IMR-90 (cell line): ENCODE measurements around the gene SRGAP3. TPM values are rescaled to one million over a fixed set of nuclear protein-coding genes. Genes with fewer than 3 reads are reported as not detected.

Experiments used
- ATAC-seq: fragments of 200-7000 bp; cut with Tn5 transposase; 2 replicates; pipeline ENCODE4 v1.9.1; 2020; ENCODE audit warnings: low read depth, mild to moderate bottlenecking, moderate library complexity
- BruUV-seq: library from RNA; stranded (reverse); fragments of 400-500 nt; replicated peaks from 2 replicates; lab custom pipeline; 2021; lab: Mats Ljungman, UMichigan
- CTCF ChIA-PET: fragments of 300-600 bp; formaldehyde crosslinking; extraction: SDS; loops from one replicate; lab custom pipeline; 2021; ENCODE audit warnings: antibody characterized with exemption; lab: Yijun Ruan, JAX
- POLR2A ChIA-PET: fragments of 300-600 bp; sonication (Branson Sonifier 250); formaldehyde crosslinking; loops from one replicate; lab custom pipeline; 2022; ENCODE audit warnings: antibody characterized with exemption; ENCODE audit not compliant: unreplicated experiment; lab: Charles Lee
- DNase-seq: peaks from one replicate; pipeline ENCODE4 v3.0.0; 2013
- H2AFZ ChIP-seq: replicated peaks from 2 replicates; pipeline ENCODE3; 2013; ENCODE audit warnings: low read length, mild to moderate bottlenecking; ENCODE audit not compliant: poor library complexity
- H2AK5ac ChIP-seq: 2 replicates; pipeline ENCODE4 v1.6.1; 2013; ENCODE audit warnings: low read depth, low read length, inconsistent platforms
- H2AK9ac ChIP-seq: replicated peaks from 2 replicates; pipeline ENCODE3; 2013; ENCODE audit warnings: mild to moderate bottlenecking, low read depth, low read length, moderate library complexity; ENCODE audit not compliant: poor library complexity
- H2BK120ac ChIP-seq: 2 replicates; pipeline ENCODE4 v1.6.1; 2013; ENCODE audit warnings: low read depth, low read length, inconsistent platforms
- H2BK15ac ChIP-seq: 3 replicates; pipeline ENCODE4 v1.6.1; 2013; ENCODE audit warnings: low read depth, low read length, inconsistent platforms
- H2BK20ac ChIP-seq: 2 replicates; pipeline ENCODE4 v1.6.1; 2013; ENCODE audit warnings: low read depth, mild to moderate bottlenecking, inconsistent platforms, low read length, moderate library complexity
- H2BK5ac ChIP-seq: 2 replicates; pipeline ENCODE4 v1.6.1; 2013; ENCODE audit warnings: mild to moderate bottlenecking, low read depth, low read length, inconsistent platforms; ENCODE audit not compliant: poor library complexity, severe bottlenecking
- H3K14ac ChIP-seq: replicated peaks from 2 replicates; pipeline ENCODE4 v1.6.1; 2013; ENCODE audit warnings: low read depth, low read length, inconsistent platforms
- H3K18ac ChIP-seq: 2 replicates; pipeline ENCODE4 v1.6.1; 2013; ENCODE audit warnings: low read depth, low read length, control low read depth
- H3K23ac ChIP-seq: 2 replicates; pipeline ENCODE4 v1.6.1; 2013; ENCODE audit warnings: low read depth, low read length, inconsistent platforms
- H3K27ac ChIP-seq: 2 replicates; pipeline ENCODE4 v1.5.1; 2013; ENCODE audit warnings: mild to moderate bottlenecking, control low read depth, low read length; ENCODE audit not compliant: insufficient read depth
- H3K27me3 ChIP-seq: 2 replicates; pipeline ENCODE4 v1.6.1; 2013; ENCODE audit warnings: low read length; ENCODE audit not compliant: control insufficient read depth, insufficient read depth
- H3K36me3 ChIP-seq: 2 replicates; pipeline ENCODE4 v1.6.1; 2013; ENCODE audit warnings: low read length, mixed read lengths; ENCODE audit not compliant: control insufficient read depth, insufficient read depth
- H3K4ac ChIP-seq: 2 replicates; pipeline ENCODE4 v1.6.1; 2013; ENCODE audit warnings: low read depth, low read length, inconsistent platforms
- H3K4me1 ChIP-seq: 2 replicates; pipeline ENCODE4 v1.6.1; 2013; ENCODE audit warnings: low read length, mixed read lengths; ENCODE audit not compliant: control insufficient read depth, insufficient read depth
- H3K4me2 ChIP-seq: 2 replicates; pipeline ENCODE4 v1.6.1; 2013; ENCODE audit warnings: low read depth, mild to moderate bottlenecking, control low read depth, low read length, moderate library complexity
- H3K4me3 ChIP-seq: 2 replicates; pipeline ENCODE4 v1.5.1; 2013; ENCODE audit warnings: low read depth, mild to moderate bottlenecking, control low read depth, low read length, moderate library complexity; ENCODE audit not compliant: insufficient read depth
- H3K56ac ChIP-seq: 2 replicates; pipeline ENCODE4 v1.6.1; 2013; ENCODE audit warnings: low read length, inconsistent platforms; ENCODE audit not compliant: insufficient read depth; ENCODE audit errors: extremely low read depth
- H3K79me1 ChIP-seq, 2 experiments: 2 replicates each; pipeline ENCODE4 v1.6.1; 2013; ENCODE audit warnings: low read length in 2 of 2, inconsistent platforms in 1 of 2, low read depth in 1 of 2
- H3K9ac ChIP-seq: 2 replicates; pipeline ENCODE4 v1.6.1; 2013; ENCODE audit warnings: low read depth, low read length, control low read depth
- H3K9me1 ChIP-seq: 2 replicates; pipeline ENCODE4 v1.6.1; 2013; ENCODE audit warnings: low read length, inconsistent platforms; ENCODE audit not compliant: insufficient read depth
- H3K9me3 ChIP-seq: 2 replicates; pipeline ENCODE4 v1.6.1; 2013; ENCODE audit warnings: low read length; ENCODE audit not compliant: control insufficient read depth, insufficient read depth
- H4K20me1 ChIP-seq: 2 replicates; pipeline ENCODE4 v1.6.1; 2013; ENCODE audit warnings: low read length, inconsistent platforms; ENCODE audit not compliant: insufficient read depth
- H4K5ac ChIP-seq: 2 replicates; pipeline ENCODE4 v1.6.1; 2013; ENCODE audit warnings: mild to moderate bottlenecking, low read depth, low read length, control low read depth
- H4K8ac ChIP-seq, 2 experiments: 2 replicates each; pipeline ENCODE4 v1.6.1; 2013; ENCODE audit warnings: low read depth in 2 of 2, low read length in 2 of 2, control low read depth in 1 of 2, inconsistent platforms in 1 of 2
- H4K91ac ChIP-seq: 2 replicates; pipeline ENCODE4 v1.6.1; 2013; ENCODE audit warnings: low read depth, low read length, inconsistent platforms; ENCODE audit not compliant: insufficient read depth
- BHLHE40 ChIP-seq: fragments of 150-350 bp; IDR thresholded peaks from 2 replicates; pipeline ENCODE4 v1.6.1; 2016; ENCODE audit warnings: mild to moderate bottlenecking, low read depth, low read length
- CEBPB ChIP-seq: IDR thresholded peaks from 2 replicates; pipeline ENCODE4 v1.6.1; 2012; ENCODE audit warnings: low read depth, low read length, improper control_type of control experiment
- CHD1 ChIP-seq: IDR thresholded peaks from 2 replicates; pipeline ENCODE4 v1.6.1; 2012; ENCODE audit warnings: low read depth, low read length, improper control_type of control experiment
- FOS ChIP-seq: fragments of 150-350 bp; IDR thresholded peaks from 2 replicates; pipeline ENCODE4 v1.6.1; 2016; ENCODE audit warnings: low read depth, low read length
- MAFK ChIP-seq: IDR thresholded peaks from 2 replicates; pipeline ENCODE4 v1.6.1; 2012; ENCODE audit warnings: low read depth, low read length, improper control_type of control experiment
- MAZ ChIP-seq: IDR thresholded peaks from 2 replicates; pipeline ENCODE4 v1.6.1; 2012; ENCODE audit warnings: low read depth, mild to moderate bottlenecking, low read length, improper control_type of control experiment, moderate library complexity, borderline replicate concordance
- MXI1 ChIP-seq: IDR thresholded peaks from 2 replicates; pipeline ENCODE4 v1.6.1; 2012; ENCODE audit warnings: low read depth, mild to moderate bottlenecking, low read length, moderate library complexity, borderline replicate concordance
- NFE2L2 ChIP-seq: fragments of 150-350 bp; IDR thresholded peaks from 2 replicates; pipeline ENCODE4 v1.6.1; 2016; ENCODE audit warnings: low read depth, mild to moderate bottlenecking, low read length
- POLR2A ChIP-seq: IDR thresholded peaks from 2 replicates; pipeline ENCODE4 v1.6.1; 2012; ENCODE audit warnings: mild to moderate bottlenecking, low read depth, low read length
- RAD21 ChIP-seq: IDR thresholded peaks from 2 replicates; pipeline ENCODE4 v1.6.1; 2012; ENCODE audit warnings: low read length, improper control_type of control experiment
- RFX5 ChIP-seq: IDR thresholded peaks from 2 replicates; pipeline ENCODE4 v1.8.0; 2012; ENCODE audit warnings: low read depth, mild to moderate bottlenecking, low read length, moderate library complexity
- WGBS, 2 experiments: methylation state at CpG; one replicate each; pipeline versions ENCODE4 v1.1.5 to v1.1.7; 2013; ENCODE audit warnings: missing lambda C conversion rate in 2 of 2; ENCODE audit not compliant: insufficient read length in 1 of 2; ENCODE audit errors: extremely low coverage in 2 of 2; 5-methylcytosine and 5-hydroxymethylcytosine counted together
- dilution Hi-C: fragments of 300-500 bp; cut with HindIII; formaldehyde crosslinking; loops from one replicate; pipeline ENCODE4 v1.14.3; 2018; ENCODE audit warnings: low sequenced_read_pairs; ENCODE audit not compliant: unreplicated experiment
- in situ Hi-C: fragments of 300-500 bp; cut with MboI; formaldehyde crosslinking; loops from 3 replicates; pipeline ENCODE4 v1.14.3; 2019; ENCODE audit warnings: low sequenced_read_pairs, inconsistent platforms, mixed read lengths
- intact Hi-C: fragments of 100-400 bp; cut with micrococcal nuclease; formaldehyde crosslinking; loops from 2 replicates; pipeline ENCODE4 v1.10.0; 2022
- polyA plus RNA-seq, 3 experiments: library from polyadenylated mRNA; depleted of rRNA; stranded (reverse); fragments of >200 nt; gene quantifications; 2 replicates each; pipeline ENCODE4 v1.2.3, GENCODE V29; 2012; ENCODE audit warnings: low replicate concordance in 1 of 3
- total RNA-seq: library from RNA; depleted of rRNA; stranded (reverse); fragments of >200 nt; gene quantifications from 2 replicates; pipeline ENCODE4 v1.2.3, GENCODE V29; 2012
- TF ChIP-seq, protein P1 (sequence below): fragments of 150-350 bp; IDR thresholded peaks from 2 replicates; pipeline ENCODE4 v1.6.1; 2016; ENCODE audit warnings: low read depth, mild to moderate bottlenecking, low read length, moderate library complexity, borderline replicate concordance
- TF ChIP-seq, protein P2 (sequence below): conservative IDR thresholded peaks from 2 replicates; pipeline ENCODE4 v1.5.1; 2012; ENCODE audit warnings: mild to moderate bottlenecking, low read depth, low read length, improper control_type of control experiment
- TF ChIP-seq, protein P3 (sequence below): fragments of 150-350 bp; IDR thresholded peaks from 2 replicates; pipeline ENCODE4 v1.6.1; 2017; ENCODE audit warnings: mild to moderate bottlenecking, antibody characterized with exemption, low read length, low read depth

SRGAP3 gene
- total and polyA plus RNA-seq, 2 of the 4 experiments (the other 2 are of a cell fraction), result 0.68 to 1.4 TPM

DNA sequence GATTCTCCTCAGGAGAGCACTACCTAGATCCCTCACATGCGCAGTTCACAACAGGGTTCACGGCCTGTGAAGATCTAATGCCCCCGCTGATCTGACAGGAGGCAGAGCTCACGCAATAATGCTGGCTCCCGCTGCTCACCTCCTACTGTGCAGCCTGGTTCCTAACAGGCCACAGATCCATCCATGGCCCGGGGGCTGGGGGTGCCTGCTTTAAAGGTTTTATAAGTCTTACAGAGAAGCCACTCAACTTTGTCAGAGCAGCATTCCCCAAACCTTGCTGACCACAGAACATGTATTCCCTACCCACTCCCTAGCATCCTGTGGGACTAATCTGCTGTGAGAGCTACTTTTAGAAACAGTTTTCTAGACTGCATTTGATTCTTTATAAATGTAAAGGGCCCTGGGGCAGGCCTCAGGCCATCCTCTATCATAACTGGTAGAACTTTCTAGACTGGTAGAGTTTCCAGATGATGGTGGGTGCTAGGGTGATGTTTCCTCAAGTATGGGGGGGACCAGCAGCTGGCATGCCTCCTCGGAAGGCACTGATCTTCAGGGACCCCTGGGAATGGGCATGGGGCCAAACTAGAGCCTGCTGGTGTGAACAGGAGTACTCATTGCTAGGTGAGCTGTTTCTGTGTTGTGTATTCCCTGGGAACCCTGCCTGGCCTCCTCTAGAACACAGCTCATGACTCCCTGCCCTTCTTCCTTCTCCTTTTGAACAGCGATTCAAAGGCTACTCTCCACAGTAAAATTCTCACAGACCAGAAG is 260.5 kb downstream of the SRGAP3 start (continued):
- TF ChIP-seq CEBPB, result no peak

GRCh38 chr3:8988384-8988655 is 261.1 kb downstream of the SRGAP3 start:
- Histone ChIP-seq H2BK20ac (no peak overlapping the region), H3K9me1 (no peaks in the 10 kb centered on the region), H3K4me2 (no peak overlapping the region), H4K8ac (no peak overlapping the region), H3K23ac (no peak overlapping the region), H2AFZ (peak overlapping the region; percentile 53), H2AK9ac (no peak overlapping the region), H3K36me3 (no peaks in the 10 kb centered on the region), H4K20me1 (no peaks in the 10 kb centered on the region), H3K27me3 (peaks cover 4% of the 10 kb centered on the region), H3K14ac (no peak overlapping the region), H3K9me3 (no peaks in the 10 kb centered on the region), H2AK5ac (no peak overlapping the region), H2BK120ac (no peak overlapping the region), H3K56ac (no peak overlapping the region), H3K4me1 (no peaks in the 10 kb centered on the region), H3K4ac (no peak overlapping the region), H4K5ac (no peak overlapping the region), H2BK15ac (no peak overlapping the region), H3K9ac (no peak overlapping the region), H3K79me1 (no peaks in the 10 kb centered on the region), H3K27ac (no peak overlapping the region), H3K4me3 (no peak overlapping the region), H4K91ac (no peak overlapping the region), H2BK5ac (no peak overlapping the region), H3K18ac (no peak overlapping the region)
- dilution Hi-C loops, result no loop called here
- CTCF ChIA-PET, result interaction anchor here (0.9 to 2.8 kb wide), 10 partner anchors 9 to 314 kb away, joined by 3 to 8 read pairs (median 4); partner anchors contain the start of gene OXTR
- DNase-seq (no peak), ATAC-seq (no peak)
- TF ChIP-seq FOS (no peak), RAD21 (no peak), RFX5 (no peak), CHD1 (no peak), MAFK (no peak), POLR2A (no peak), BHLHE40 (no peak), NFE2L2 (no peak), MXI1 (no peak), MAZ (no peak), CEBPB (no peak)
- TF ChIP-seq, protein P1, sequence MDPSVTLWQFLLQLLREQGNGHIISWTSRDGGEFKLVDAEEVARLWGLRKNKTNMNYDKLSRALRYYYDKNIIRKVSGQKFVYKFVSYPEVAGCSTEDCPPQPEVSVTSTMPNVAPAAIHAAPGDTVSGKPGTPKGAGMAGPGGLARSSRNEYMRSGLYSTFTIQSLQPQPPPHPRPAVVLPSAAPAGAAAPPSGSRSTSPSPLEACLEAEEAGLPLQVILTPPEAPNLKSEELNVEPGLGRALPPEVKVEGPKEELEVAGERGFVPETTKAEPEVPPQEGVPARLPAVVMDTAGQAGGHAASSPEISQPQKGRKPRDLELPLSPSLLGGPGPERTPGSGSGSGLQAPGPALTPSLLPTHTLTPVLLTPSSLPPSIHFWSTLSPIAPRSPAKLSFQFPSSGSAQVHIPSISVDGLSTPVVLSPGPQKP, result no peak
- TF ChIP-seq, protein P2, sequence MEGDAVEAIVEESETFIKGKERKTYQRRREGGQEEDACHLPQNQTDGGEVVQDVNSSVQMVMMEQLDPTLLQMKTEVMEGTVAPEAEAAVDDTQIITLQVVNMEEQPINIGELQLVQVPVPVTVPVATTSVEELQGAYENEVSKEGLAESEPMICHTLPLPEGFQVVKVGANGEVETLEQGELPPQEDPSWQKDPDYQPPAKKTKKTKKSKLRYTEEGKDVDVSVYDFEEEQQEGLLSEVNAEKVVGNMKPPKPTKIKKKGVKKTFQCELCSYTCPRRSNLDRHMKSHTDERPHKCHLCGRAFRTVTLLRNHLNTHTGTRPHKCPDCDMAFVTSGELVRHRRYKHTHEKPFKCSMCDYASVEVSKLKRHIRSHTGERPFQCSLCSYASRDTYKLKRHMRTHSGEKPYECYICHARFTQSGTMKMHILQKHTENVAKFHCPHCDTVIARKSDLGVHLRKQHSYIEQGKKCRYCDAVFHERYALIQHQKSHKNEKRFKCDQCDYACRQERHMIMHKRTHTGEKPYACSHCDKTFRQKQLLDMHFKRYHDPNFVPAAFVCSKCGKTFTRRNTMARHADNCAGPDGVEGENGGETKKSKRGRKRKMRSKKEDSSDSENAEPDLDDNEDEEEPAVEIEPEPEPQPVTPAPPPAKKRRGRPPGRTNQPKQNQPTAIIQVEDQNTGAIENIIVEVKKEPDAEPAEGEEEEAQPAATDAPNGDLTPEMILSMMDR, result no peak
- TF ChIP-seq, protein P3, sequence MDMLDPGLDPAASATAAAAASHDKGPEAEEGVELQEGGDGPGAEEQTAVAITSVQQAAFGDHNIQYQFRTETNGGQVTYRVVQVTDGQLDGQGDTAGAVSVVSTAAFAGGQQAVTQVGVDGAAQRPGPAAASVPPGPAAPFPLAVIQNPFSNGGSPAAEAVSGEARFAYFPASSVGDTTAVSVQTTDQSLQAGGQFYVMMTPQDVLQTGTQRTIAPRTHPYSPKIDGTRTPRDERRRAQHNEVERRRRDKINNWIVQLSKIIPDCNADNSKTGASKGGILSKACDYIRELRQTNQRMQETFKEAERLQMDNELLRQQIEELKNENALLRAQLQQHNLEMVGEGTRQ, result no peak
- BruUV-seq, result no TSS peak
- intact Hi-C loops, result loop anchor here (1.0 kb wide), 2 partner anchors 79 to 314 kb away; no protein-coding TSS in a partner anchor
- in situ Hi-C loops, result no loop called here
- WGBS, 2 experiments, result 29% methylated on average over 2 of the region's 2 CpGs; no CpG with 5 or more reads in 1 of the 2 experiments
- POLR2A ChIA-PET, result no interaction called here
